Activated B cell treated with CpG ODN at 0.5 μM for 24 hours (primary cell): ENCODE measurements around the gene KLHL2. TPM values are rescaled to one million over a fixed set of nuclear protein-coding genes. Genes with fewer than 3 reads are reported as not detected.
"Not testable (repeated sequence)": the region's sequence is repeated elsewhere in the genome, so short reads cannot be mapped to it uniquely, and the experiment has no call there.

Source experiments
- ATAC-seq: fragments of 200-7000 bp; cut with Tn5 transposase; one replicate; pipeline ENCODE4 v1.10.0; 2021; ENCODE audit warnings: low read depth, mild to moderate bottlenecking, moderate library complexity
- CTCF ChIA-PET: fragments of 350-600 bp; sonication (Branson Sonifier 250); formaldehyde crosslinking; loops from one replicate; lab custom pipeline; 2021; ENCODE audit warnings: antibody characterized with exemption; lab: Charles Lee
- POLR2A ChIA-PET: fragments of 350-600 bp; sonication (Branson Sonifier 250); formaldehyde crosslinking; loops from one replicate; lab custom pipeline; 2021; ENCODE audit warnings: antibody characterized with exemption; lab: Charles Lee
- DNase-seq: peaks from one replicate; pipeline ENCODE4 v3.0.0; 2022
- H3K27ac Mint-ChIP-seq: one replicate; pipeline ENCODE4 v1.8.0; 2020; ENCODE audit warnings: mixed read lengths
- H3K27me3 Mint-ChIP-seq: one replicate; pipeline ENCODE4 v1.8.0; 2021; ENCODE audit warnings: mixed read lengths
- H3K36me3 Mint-ChIP-seq: one replicate; pipeline ENCODE4 v1.8.0; 2021; ENCODE audit warnings: low read depth, mixed read lengths
- H3K4me1 Mint-ChIP-seq: one replicate; pipeline ENCODE4 v1.8.0; 2021; ENCODE audit warnings: mixed read lengths
- H3K4me3 Mint-ChIP-seq: one replicate; pipeline ENCODE4 v1.8.0; 2020; ENCODE audit warnings: mild to moderate bottlenecking, mixed read lengths
- H3K9me3 Mint-ChIP-seq: one replicate; pipeline ENCODE4 v1.8.0; 2020; ENCODE audit warnings: mixed read lengths
- intact Hi-C: fragments of 100-400 bp; cut with micrococcal nuclease; formaldehyde crosslinking; loops from one replicate; pipeline ENCODE4 v1.15.1; 2024
- total RNA-seq: library from RNA; stranded (reverse); gene quantifications from 2 replicates; pipeline ENCODE4 v1.2.3, GENCODE V29; 2022
- TF ChIP-seq, protein P1 (sequence below): fragments of 200-600 bp; IDR thresholded peaks from one replicate; pipeline ENCODE4 v1.8.0; 2022; ENCODE audit warnings: antibody characterized with exemption, mild to moderate bottlenecking

Gene KLHL2
- total RNA-seq, 1 donor from 2014 or later, result 21.9 TPM

DNA sequence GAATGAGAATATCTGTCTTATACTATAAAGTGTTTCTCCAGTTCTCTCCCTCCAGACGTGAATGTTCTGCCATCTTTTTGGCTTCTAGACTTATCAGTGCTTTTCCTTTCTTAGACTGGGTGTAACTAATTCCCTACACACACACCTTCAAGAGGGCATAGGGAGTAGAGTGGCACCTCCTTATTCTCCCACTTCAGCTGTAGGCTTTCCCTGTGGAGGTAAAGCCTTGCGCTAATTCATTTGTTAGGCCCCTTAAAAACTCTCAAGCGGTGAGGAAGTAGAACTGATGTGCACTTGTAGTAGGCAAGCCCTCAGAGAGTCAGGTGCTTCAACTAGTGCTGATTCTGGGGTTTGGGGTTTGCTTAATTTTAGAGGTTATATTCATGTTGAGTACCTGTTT, 10.0 kb downstream of the KLHL2 start:
- TF ChIP-seq, protein P1, sequence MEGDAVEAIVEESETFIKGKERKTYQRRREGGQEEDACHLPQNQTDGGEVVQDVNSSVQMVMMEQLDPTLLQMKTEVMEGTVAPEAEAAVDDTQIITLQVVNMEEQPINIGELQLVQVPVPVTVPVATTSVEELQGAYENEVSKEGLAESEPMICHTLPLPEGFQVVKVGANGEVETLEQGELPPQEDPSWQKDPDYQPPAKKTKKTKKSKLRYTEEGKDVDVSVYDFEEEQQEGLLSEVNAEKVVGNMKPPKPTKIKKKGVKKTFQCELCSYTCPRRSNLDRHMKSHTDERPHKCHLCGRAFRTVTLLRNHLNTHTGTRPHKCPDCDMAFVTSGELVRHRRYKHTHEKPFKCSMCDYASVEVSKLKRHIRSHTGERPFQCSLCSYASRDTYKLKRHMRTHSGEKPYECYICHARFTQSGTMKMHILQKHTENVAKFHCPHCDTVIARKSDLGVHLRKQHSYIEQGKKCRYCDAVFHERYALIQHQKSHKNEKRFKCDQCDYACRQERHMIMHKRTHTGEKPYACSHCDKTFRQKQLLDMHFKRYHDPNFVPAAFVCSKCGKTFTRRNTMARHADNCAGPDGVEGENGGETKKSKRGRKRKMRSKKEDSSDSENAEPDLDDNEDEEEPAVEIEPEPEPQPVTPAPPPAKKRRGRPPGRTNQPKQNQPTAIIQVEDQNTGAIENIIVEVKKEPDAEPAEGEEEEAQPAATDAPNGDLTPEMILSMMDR, result no peak
- H3K36me3 Mint-ChIP-seq, result peaks cover 25% of the 10 kb centered on the region
- POLR2A ChIA-PET, result no interaction called here
- intact Hi-C loops, result no loop called here
- no peak overlapping the region for H3K27ac Mint-ChIP-seq
- H3K4me1 Mint-ChIP-seq, result peaks cover 65% of the 10 kb centered on the region
- ATAC-seq, result no peak
- no peaks in the 10 kb centered on the region for H3K27me3 Mint-ChIP-seq
- H3K9me3 Mint-ChIP-seq, result no peaks in the 10 kb centered on the region
- CTCF ChIA-PET, result no interaction called here
- no peak for DNase-seq
- H3K4me3 Mint-ChIP-seq, result no peak overlapping the region

DNA sequence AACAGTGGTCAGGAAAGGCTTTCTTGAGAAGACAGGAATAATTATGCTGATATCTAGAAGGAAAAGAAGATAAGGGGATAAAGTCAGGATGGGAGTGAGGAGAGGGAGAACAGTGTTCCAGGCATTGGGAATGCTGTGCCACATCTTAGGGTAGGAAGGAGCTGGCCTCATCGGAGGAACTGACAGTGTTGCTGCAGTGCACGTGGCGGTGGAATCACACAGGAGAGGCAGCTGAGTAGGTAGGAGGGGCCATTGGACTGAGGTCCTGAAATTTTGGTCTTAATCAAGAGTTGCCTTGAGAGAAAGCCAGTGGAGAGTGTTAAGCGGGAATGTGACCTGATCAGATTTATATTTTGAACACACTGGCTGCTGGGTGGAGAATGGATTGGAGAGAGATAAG, 13.9 kb downstream of the KLHL2 start:
- H3K27me3 Mint-ChIP-seq, intact Hi-C loops, POLR2A ChIA-PET, H3K27ac Mint-ChIP-seq, H3K4me3 Mint-ChIP-seq, H3K9me3 Mint-ChIP-seq, DNase-seq, CTCF ChIA-PET, ATAC-seq: not testable (repeated sequence)
- Mint-ChIP-seq H3K36me3 (peaks cover 40% of the 10 kb centered on the region), H3K4me1 (peaks cover 37% of the 10 kb centered on the region)

DNA sequence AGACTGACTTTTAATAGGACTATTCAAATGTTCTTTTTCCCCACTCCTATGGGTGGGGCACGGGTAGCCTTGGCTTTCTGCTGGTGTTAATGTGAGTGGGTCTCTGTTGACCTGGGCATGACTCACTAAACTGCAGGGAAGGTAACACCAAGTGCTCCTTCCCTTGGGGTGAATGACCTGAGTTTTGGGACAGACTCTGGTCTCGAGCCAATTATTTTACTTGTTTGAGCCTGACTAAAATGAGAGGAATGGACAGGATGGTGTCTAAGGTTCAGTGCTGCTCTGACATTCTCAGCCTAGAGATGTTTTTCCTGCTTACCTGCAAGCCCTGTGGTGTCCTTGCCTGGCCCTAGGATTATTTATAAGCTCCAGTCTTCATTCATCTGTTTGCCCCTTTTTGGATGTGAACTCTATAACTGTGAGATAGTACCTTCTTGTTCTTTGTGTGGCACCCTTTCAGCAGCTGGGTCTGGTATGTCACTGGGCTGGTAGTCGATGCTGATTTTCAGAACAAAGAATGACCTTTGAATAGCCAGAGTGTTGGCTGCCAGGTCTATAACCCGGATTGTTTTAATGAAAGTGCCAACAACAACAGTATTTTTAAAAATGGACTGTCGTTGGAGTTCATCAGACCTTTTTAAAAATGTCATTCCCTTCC, 14.8 kb downstream of the KLHL2 start:
- POLR2A ChIA-PET, H3K27ac Mint-ChIP-seq, ATAC-seq, DNase-seq, H3K4me3 Mint-ChIP-seq, H3K27me3 Mint-ChIP-seq, intact Hi-C loops, H3K9me3 Mint-ChIP-seq: not testable (repeated sequence)
- Mint-ChIP-seq H3K4me1 (peaks cover 29% of the 10 kb centered on the region), H3K36me3 (peaks cover 41% of the 10 kb centered on the region)
- CTCF ChIA-PET, result interaction anchor here (1.1 kb wide), 1 partner anchor 14 kb away, joined by 3 read pairs; no protein-coding TSS in a partner anchor

DNA sequence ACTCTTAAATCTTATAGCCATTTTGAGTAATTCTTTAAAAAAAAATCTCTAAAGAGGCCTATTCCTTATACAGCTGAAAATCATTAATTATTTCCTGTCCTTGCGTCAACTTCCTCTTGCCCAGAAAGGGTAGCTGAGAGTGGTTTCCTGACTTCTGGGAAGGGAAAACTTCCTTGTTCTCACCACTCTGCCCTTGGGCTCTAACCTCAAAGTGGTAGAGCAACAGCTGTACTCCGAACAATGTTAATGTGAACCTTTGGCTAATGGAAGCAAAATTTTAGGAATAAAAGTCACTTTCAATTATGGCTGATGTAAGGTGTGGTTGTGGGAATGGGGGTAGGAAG, 15.3 kb downstream of the KLHL2 start:
- ChIA-PET CTCF (interaction anchor here (1.1 kb wide), 1 partner anchor 14 kb away, joined by 3 read pairs; no protein-coding TSS in a partner anchor), POLR2A (no interaction called here)
- ATAC-seq (no peak), DNase-seq (no peak)
- intact Hi-C loops, result no loop called here
- peaks cover 26% of the 10 kb centered on the region for H3K4me1 Mint-ChIP-seq
- H3K27ac Mint-ChIP-seq, result peak overlapping the region; percentile 56
- H3K36me3 Mint-ChIP-seq, result peaks cover 43% of the 10 kb centered on the region
- H3K9me3 Mint-ChIP-seq, result no peaks in the 10 kb centered on the region
- no peaks in the 10 kb centered on the region for H3K27me3 Mint-ChIP-seq
- H3K4me3 Mint-ChIP-seq, result no peak overlapping the region
- TF ChIP-seq, protein P1, result no peak

DNA sequence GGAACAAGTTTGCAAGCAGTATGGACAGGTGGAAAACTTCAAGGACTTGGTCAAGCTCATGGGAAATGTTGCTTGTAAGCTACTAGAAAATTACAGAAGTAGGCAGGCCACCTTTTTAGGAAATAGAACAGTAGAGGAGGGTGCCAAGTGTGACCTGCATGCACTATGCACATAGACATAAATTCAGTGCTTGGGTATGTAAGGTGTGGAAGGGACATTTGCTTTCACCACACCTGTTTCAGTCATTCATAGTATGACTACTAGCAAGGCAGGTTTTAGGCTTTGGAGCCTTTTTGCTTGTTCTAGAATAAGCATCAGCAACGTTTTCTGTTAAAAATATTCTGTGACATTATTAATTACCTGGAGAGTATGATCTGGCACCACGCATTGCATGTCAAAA, 20.0 kb downstream of the KLHL2 start:
- not testable (repeated sequence) for H3K9me3 Mint-ChIP-seq

DNA sequence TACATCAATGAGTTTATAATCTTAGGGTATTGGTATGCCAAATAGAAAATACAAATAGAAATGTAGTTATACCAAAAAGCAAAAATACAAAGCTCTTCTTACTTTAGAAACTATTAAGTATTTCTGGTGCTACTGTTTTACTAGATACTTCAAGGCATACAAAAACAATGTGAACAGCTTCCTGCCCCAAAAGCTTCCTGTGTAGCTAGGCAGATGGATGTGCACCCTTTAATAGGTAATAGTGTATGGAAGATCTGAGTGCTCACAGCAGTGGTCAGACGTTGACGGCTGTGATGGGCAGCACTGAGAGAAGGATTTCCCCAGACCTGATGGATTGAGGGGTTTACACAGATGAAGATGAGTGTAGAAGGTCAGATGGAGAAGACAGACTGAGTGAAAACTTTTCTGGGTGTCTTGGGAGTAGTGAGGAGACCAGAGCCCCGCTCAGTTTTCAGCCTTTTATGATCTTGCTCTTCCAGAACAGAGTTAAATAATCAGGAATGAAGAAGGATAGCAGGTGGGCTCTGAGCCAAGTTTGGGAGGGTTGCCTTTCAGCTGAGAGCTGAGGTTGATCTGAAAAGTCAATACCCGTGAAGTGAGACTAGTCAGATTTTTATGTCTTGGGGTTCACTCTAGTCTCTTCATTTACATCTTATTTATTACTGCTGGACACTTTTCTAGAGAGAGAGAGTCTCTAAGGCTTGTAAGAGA, 22.3 kb downstream of the KLHL2 start:
- DNase-seq, ATAC-seq, H3K4me1 Mint-ChIP-seq, POLR2A ChIA-PET, H3K9me3 Mint-ChIP-seq, intact Hi-C loops, H3K4me3 Mint-ChIP-seq, H3K27me3 Mint-ChIP-seq, CTCF ChIA-PET: not testable (repeated sequence)
- Mint-ChIP-seq H3K36me3 (peaks cover 47% of the 10 kb centered on the region), H3K27ac (peak overlapping the region; percentile 5)

More for the DNA sequence above, 20.0 kb downstream of the KLHL2 start:
- H3K27me3 Mint-ChIP-seq, CTCF ChIA-PET, ATAC-seq, POLR2A ChIA-PET, H3K27ac Mint-ChIP-seq, H3K4me3 Mint-ChIP-seq, DNase-seq, intact Hi-C loops, H3K4me1 Mint-ChIP-seq: not testable (repeated sequence)
- peaks cover 52% of the 10 kb centered on the region for H3K36me3 Mint-ChIP-seq

DNA sequence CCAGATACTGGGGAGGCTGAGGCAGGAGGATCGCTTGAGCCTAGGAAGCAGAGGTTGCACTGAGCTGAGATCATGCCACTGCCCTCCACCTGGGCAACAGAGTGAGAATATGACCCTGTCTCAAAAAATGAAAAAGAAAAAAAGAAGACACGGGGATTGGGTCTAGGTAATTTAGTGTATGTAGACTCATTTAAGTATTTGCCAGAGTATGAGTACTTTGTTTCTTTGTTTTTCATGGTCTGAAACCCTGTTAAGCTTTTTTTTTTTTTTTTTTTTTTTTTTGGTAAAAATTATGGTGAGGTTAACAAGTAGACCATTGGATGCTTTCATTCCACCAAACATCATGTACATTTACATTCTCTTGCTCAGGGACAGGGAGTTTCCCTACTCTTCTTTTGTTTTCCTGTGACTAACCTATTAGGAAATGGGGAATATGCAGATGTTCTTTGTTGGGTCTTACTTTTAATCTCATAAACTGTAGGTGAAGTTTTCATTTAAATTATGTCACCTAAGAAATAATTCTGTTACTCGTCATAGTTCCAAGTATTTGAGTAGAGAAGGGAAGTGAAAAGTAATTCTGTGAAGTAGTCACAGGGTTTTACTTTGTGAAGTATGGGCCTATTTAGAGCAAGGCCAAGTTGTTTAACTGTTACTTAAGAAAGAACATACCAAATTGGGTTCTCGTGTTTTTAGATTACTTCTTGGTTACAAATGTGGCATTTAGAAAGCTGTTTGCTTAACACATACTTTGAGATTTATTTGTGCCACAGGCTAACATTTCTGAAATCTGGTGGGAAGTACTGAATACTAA, 25.5 kb downstream of the KLHL2 start:
- H3K9me3 Mint-ChIP-seq, H3K4me3 Mint-ChIP-seq, intact Hi-C loops, H3K27ac Mint-ChIP-seq, POLR2A ChIA-PET, DNase-seq, CTCF ChIA-PET, ATAC-seq, H3K27me3 Mint-ChIP-seq: not testable (repeated sequence)
- Mint-ChIP-seq H3K4me1 (peaks cover 19% of the 10 kb centered on the region), H3K36me3 (peaks cover 41% of the 10 kb centered on the region)
